ENCODE measurements around the gene SBNO1. TPM values are rescaled to one million over a fixed set of nuclear protein-coding genes. Genes with fewer than 3 reads are reported as not detected.
A peak's percentile ranks its signal among the peaks of the same experiment; 100 is the strongest.
"Not testable (repeated sequence)": the region's sequence is repeated elsewhere in the genome, so short reads cannot be mapped to it uniquely, and the experiment has no call there.

SBNO1 gene
- total RNA-seq, 1 donor from 2014 or later: 34.0 TPM

- peak; percentile 72 for DNase-seq (ENCODE audit: low read depth)
These were observed 93.5 kb downstream of the SBNO1 start for GRCh38 chr12:123271001-123271668.

GRCh38 chr12:123270214-123271000, 94.2 kb downstream of the SBNO1 start:
- peak; percentile 57 for DNase-seq (ENCODE audit: low read depth)

GRCh38 chr12:123269896-123270213, 94.8 kb downstream of the SBNO1 start:
- no peak for DNase-seq (ENCODE audit: low read depth)

- peak; percentile 93 for DNase-seq (ENCODE audit: low read depth)
These were observed 95.2 kb downstream of the SBNO1 start for GRCh38 chr12:123269395-123269892.

GRCh38 chr12:123268850-123269249, 95.8 kb downstream of the SBNO1 start:
- no peak for DNase-seq (ENCODE audit: low read depth)

GRCh38 chr12:123267991-123268843, 96.4 kb downstream of the SBNO1 start:
- peak; percentile 99 for DNase-seq (ENCODE audit: low read depth)

- no peak for DNase-seq (ENCODE audit: low read depth)
These were observed 97.2 kb downstream of the SBNO1 start for GRCh38 chr12:123267335-123267920.

GRCh38 chr12:123266679-123267277, 97.9 kb downstream of the SBNO1 start:
- DNase-seq (ENCODE audit: low read depth): peak; percentile 19

- DNase-seq (ENCODE audit: low read depth): no peak
These were observed 98.6 kb downstream of the SBNO1 start for GRCh38 chr12:123265851-123266678.

GRCh38 chr12:123264642-123265041, 100.0 kb downstream of the SBNO1 start:
- DNase-seq (ENCODE audit: low read depth): peak; percentile 9

GRCh38 chr12:123263196-123263817, 101.3 kb downstream of the SBNO1 start:
- DNase-seq (ENCODE audit: low read depth): no peak

GRCh38 chr12:123261196-123261595, 103.5 kb downstream of the SBNO1 start:
- DNase-seq (ENCODE audit: low read depth): no peak

- no peak for DNase-seq (ENCODE audit: low read depth)
These were observed 104.6 kb downstream of the SBNO1 start for GRCh38 chr12:123260081-123260480.

GRCh38 chr12:123258593-123258992, 106.1 kb downstream of the SBNO1 start:
- DNase-seq (ENCODE audit: low read depth): no peak

GRCh38 chr12:123254853-123255446, 109.7 kb downstream of the SBNO1 start:
- peak; percentile 39 for DNase-seq (ENCODE audit: low read depth)

- no peak for DNase-seq (ENCODE audit: low read depth)
These were observed 110.8 kb downstream of the SBNO1 start for GRCh38 chr12:123253641-123254459.

- not testable (repeated sequence) for DNase-seq (ENCODE audit: low read depth)
These were observed 112.3 kb downstream of the SBNO1 start for GRCh38 chr12:123252365-123252764.

GRCh38 chr12:123251403-123252076, 113.1 kb downstream of the SBNO1 start:
- DNase-seq (ENCODE audit: low read depth): no peak

Measured in myocyte (in vitro differentiated cells).